Caco-2 (cell line): ENCODE data around the gene FLT3. TPM values are rescaled to one million over a fixed set of nuclear protein-coding genes. Genes with fewer than 3 reads are reported as not detected.
A peak's percentile ranks its signal among the peaks of the same experiment; 100 is the strongest.

ENCODE experiments used
- BruUV-seq: library from RNA; stranded (reverse); fragments of 400-500 nt; replicated peaks from 2 replicates; lab custom pipeline; 2021; lab: Mats Ljungman, UMichigan
- CTCF ChIA-PET: fragments of 300-600 bp; sonication (Branson Sonifier 250); formaldehyde crosslinking; loops from one replicate; lab custom pipeline; 2022; ENCODE audit warnings: antibody characterized with exemption; lab: Charles Lee
- POLR2A ChIA-PET: fragments of 300-600 bp; sonication (Branson Sonifier 250); formaldehyde crosslinking; loops from one replicate; lab custom pipeline; 2022; ENCODE audit warnings: antibody characterized with exemption; lab: Charles Lee
- DNase-seq, 2 experiments: peaks; one replicate each; pipeline versions ENCODE4 v3.0.0 to v3.0.0-alpha.2; 2020 to 2022
- H3K27me3 ChIP-seq: replicated peaks from 2 replicates; pipeline ENCODE4 v1.6.0; 2011; ENCODE audit warnings: low read length; ENCODE audit not compliant: control insufficient read depth, insufficient read depth
- H3K36me3 ChIP-seq: 2 replicates; pipeline ENCODE4 v1.5.1; 2011; ENCODE audit warnings: low read length; ENCODE audit not compliant: control insufficient read depth, insufficient read depth
- H3K4me1 ChIP-seq: fragments of 250-450 bp; sonication (Bioruptor Pico); 2 replicates; pipeline ENCODE4 v1.5.1; 2020; ENCODE audit warnings: mild to moderate bottlenecking
- H3K4me3 ChIP-seq: 2 replicates; pipeline ENCODE4 v1.5.1; 2011; ENCODE audit warnings: low read depth, mild to moderate bottlenecking, control low read depth, low read length
- H3K9me3 ChIP-seq: fragments of 250-450 bp; sonication (Bioruptor Pico); 2 replicates; pipeline ENCODE4 v1.5.1; 2020; ENCODE audit warnings: mild to moderate bottlenecking, moderate library complexity
- H3K27ac Mint-ChIP-seq: one replicate; pipeline ENCODE4 v1.8.0; 2022; ENCODE audit warnings: mixed read lengths; ENCODE audit not compliant: unreplicated experiment
- H3K27me3 Mint-ChIP-seq: one replicate; pipeline ENCODE4 v1.8.0; 2022; ENCODE audit warnings: mixed read lengths; ENCODE audit not compliant: insufficient read depth, unreplicated experiment
- H3K36me3 Mint-ChIP-seq: one replicate; pipeline ENCODE4 v1.8.0; 2022; ENCODE audit warnings: mild to moderate bottlenecking, mixed read lengths; ENCODE audit not compliant: insufficient read depth, unreplicated experiment
- H3K4me1 Mint-ChIP-seq: one replicate; pipeline ENCODE4 v1.8.0; 2022; ENCODE audit warnings: low read depth, mixed read lengths; ENCODE audit not compliant: unreplicated experiment
- H3K4me3 Mint-ChIP-seq: one replicate; pipeline ENCODE4 v1.8.0; 2022; ENCODE audit warnings: mild to moderate bottlenecking, moderate library complexity, mixed read lengths; ENCODE audit not compliant: unreplicated experiment
- H3K9me3 Mint-ChIP-seq: one replicate; pipeline ENCODE4 v1.8.0; 2022; ENCODE audit warnings: mixed read lengths; ENCODE audit not compliant: unreplicated experiment
- CTCF ChIP-seq, 2 experiments: fragments of 200-600 bp in 1 of 2; IDR thresholded peaks; 1 replicate in 1 of 2; 2 replicates in 1 of 2; pipeline versions ENCODE4 v1.5.1 to v1.8.0; 2011 to 2022; ENCODE audit warnings: antibody characterized with exemption in 1 of 2, control low read depth in 1 of 2, inconsistent platforms in 1 of 2, low read depth in 1 of 2, low read length in 1 of 2, mild to moderate bottlenecking in 1 of 2, moderate library complexity in 1 of 2; ENCODE audit not compliant: insufficient read depth in 1 of 2, severe bottlenecking in 1 of 2, unreplicated experiment in 1 of 2
- intact Hi-C: fragments of 100-400 bp; cut with micrococcal nuclease; formaldehyde crosslinking; loops from one replicate; pipeline ENCODE4 v1.10.0; 2022; ENCODE audit not compliant: unreplicated experiment
- total RNA-seq: library from RNA; stranded (reverse); gene quantifications from 2 replicates; pipeline ENCODE4 v1.2.3, GENCODE V29; 2022

Gene FLT3
- total RNA-seq, 1 experiment from 2014 or later, result 0.09 TPM

GRCh38 chr13:27969082-27969865 is 131.1 kb downstream of the FLT3 start, which contains the start of gene CDX2:
Gene CDX2, minus strand, starts transcription at chr13:27969315. Its CDS starts 309 bp downstream, at chr13:27969006.
- peaks cover 50% of the 10 kb centered on the region for H3K36me3 Mint-ChIP-seq
- H3K4me1 Mint-ChIP-seq, result peaks cover 10% of the 10 kb centered on the region
- Histone ChIP-seq H3K36me3 (peaks cover 5% of the 10 kb centered on the region), H3K4me1 (peaks cover 40% of the 10 kb centered on the region), H3K27me3 (no peaks in the 10 kb centered on the region), H3K9me3 (no peaks in the 10 kb centered on the region), H3K4me3 (peak within 1 kb of the TSS; percentile 96)
- no peak for TF ChIP-seq CTCF (IDR thresholded peaks at IDR 0.05; ENCODE audit: insufficient read depth in 1 of 2, low read depth in 1 of 2, low read length in 1 of 2, severe bottlenecking in 1 of 2, unreplicated experiment in 1 of 2)
- CTCF ChIA-PET, result interaction anchor here (0.6 to 4.6 kb wide), 8 partner anchors 8 to 585 kb away, joined by 3 to 41 read pairs (median 6); no protein-coding TSS in a partner anchor
- BruUV-seq, result TSS peak; percentile 34
- intact Hi-C loops, result loop anchor here (1.0 to 5.0 kb wide), 5 partner anchors 9 to 1012 kb away; partner anchors contain the start of genes LNX2, MTIF3 and POLR1D
- no peaks in the 10 kb centered on the region for H3K9me3 Mint-ChIP-seq
- peak within 1 kb of the TSS; percentile 99 for H3K4me3 Mint-ChIP-seq
- H3K27me3 Mint-ChIP-seq, result no peaks in the 10 kb centered on the region
- peak; percentile 90 to 96 for DNase-seq
- H3K27ac Mint-ChIP-seq, result peak within 1 kb of the TSS; percentile 65
- POLR2A ChIA-PET, result interaction anchor here (1.0 to 2.0 kb wide), 5 partner anchors 9 to 17 kb away, joined by 4 to 16 read pairs (median 10); no protein-coding TSS in a partner anchor

- ChIA-PET CTCF (interaction anchor here (0.6 to 4.6 kb wide), 11 partner anchors 8 to 606 kb away, joined by 3 to 41 read pairs (median 6); no protein-coding TSS in a partner anchor), POLR2A (interaction anchor here (0.5 to 2.0 kb wide), 7 partner anchors 8 to 16 kb away, joined by 4 to 16 read pairs (median 5); no protein-coding TSS in a partner anchor)
- H3K9me3 Mint-ChIP-seq, result no peaks in the 10 kb centered on the region
These were observed 131.9 kb downstream of the FLT3 start for GRCh38 chr13:27968316-27969081.

More at GRCh38 chr13:27968316-27969081, 131.9 kb downstream of the FLT3 start:
- Mint-ChIP-seq H3K4me3 (peak overlapping the region; percentile 99), H3K36me3 (peaks cover 58% of the 10 kb centered on the region), H3K27ac (peak overlapping the region; percentile 65), H3K27me3 (no peaks in the 10 kb centered on the region), H3K4me1 (peaks cover 10% of the 10 kb centered on the region)
- BruUV-seq, result TSS peak; percentile 36
- Histone ChIP-seq H3K36me3 (peaks cover 5% of the 10 kb centered on the region), H3K4me3 (peak overlapping the region; percentile 96), H3K27me3 (no peaks in the 10 kb centered on the region), H3K4me1 (peaks cover 47% of the 10 kb centered on the region), H3K9me3 (no peaks in the 10 kb centered on the region)
- TF ChIP-seq CTCF (IDR thresholded peaks at IDR 0.05; ENCODE audit: insufficient read depth in 1 of 2, low read depth in 1 of 2, low read length in 1 of 2, severe bottlenecking in 1 of 2, unreplicated experiment in 1 of 2), result peak in 1 of 2 experiments; percentile 27
- DNase-seq, result peak in 1 of 2 experiments; percentile 71
- intact Hi-C loops, result loop anchor here (1.0 to 5.0 kb wide), 5 partner anchors 8 to 1011 kb away; partner anchors contain the start of genes LNX2, MTIF3 and POLR1D
